ENCODE data around the gene UNG. TPM values are rescaled to one million over a fixed set of nuclear protein-coding genes. Genes with fewer than 3 reads are reported as not detected.
A peak's percentile ranks its signal among the peaks of the same experiment; 100 is the strongest.

The UNG gene
- total RNA-seq, 1 donor from 2014 or later, result 84.1 TPM

- no peak for DNase-seq (ENCODE audit: low spot score, unreplicated experiment)
- Mint-ChIP-seq H3K36me3 (ENCODE audit: insufficient read depth) (peaks cover 1% of the 10 kb centered on the region), H3K4me1 (ENCODE audit: low read depth) (peaks cover 17% of the 10 kb centered on the region), H3K27me3 (no peaks in the 10 kb centered on the region), H3K4me3 (ENCODE audit: low read depth) (no peak overlapping the region), H3K9me3 (ENCODE audit: low read depth) (no peaks in the 10 kb centered on the region), H3K27ac (peak overlapping the region; percentile 12)
- TF ChIP-seq, protein P1, sequence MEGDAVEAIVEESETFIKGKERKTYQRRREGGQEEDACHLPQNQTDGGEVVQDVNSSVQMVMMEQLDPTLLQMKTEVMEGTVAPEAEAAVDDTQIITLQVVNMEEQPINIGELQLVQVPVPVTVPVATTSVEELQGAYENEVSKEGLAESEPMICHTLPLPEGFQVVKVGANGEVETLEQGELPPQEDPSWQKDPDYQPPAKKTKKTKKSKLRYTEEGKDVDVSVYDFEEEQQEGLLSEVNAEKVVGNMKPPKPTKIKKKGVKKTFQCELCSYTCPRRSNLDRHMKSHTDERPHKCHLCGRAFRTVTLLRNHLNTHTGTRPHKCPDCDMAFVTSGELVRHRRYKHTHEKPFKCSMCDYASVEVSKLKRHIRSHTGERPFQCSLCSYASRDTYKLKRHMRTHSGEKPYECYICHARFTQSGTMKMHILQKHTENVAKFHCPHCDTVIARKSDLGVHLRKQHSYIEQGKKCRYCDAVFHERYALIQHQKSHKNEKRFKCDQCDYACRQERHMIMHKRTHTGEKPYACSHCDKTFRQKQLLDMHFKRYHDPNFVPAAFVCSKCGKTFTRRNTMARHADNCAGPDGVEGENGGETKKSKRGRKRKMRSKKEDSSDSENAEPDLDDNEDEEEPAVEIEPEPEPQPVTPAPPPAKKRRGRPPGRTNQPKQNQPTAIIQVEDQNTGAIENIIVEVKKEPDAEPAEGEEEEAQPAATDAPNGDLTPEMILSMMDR (IDR thresholded peaks at IDR 0.05; ENCODE audit: unreplicated experiment), result no peak
Observed at GRCh38 chr12:109120557-109120956, 23.2 kb downstream of the UNG start.

GRCh38 chr12:109121346-109121880 lies 24.0 kb downstream of the UNG start:
- DNase-seq (ENCODE audit: low spot score, unreplicated experiment), result no peak
- no peak overlapping the region for H3K27ac Mint-ChIP-seq
- TF ChIP-seq, protein P1 (IDR thresholded peaks at IDR 0.05; ENCODE audit: unreplicated experiment), result no peak
- no peaks in the 10 kb centered on the region for H3K27me3 Mint-ChIP-seq
- peaks cover 1% of the 10 kb centered on the region for H3K36me3 Mint-ChIP-seq (ENCODE audit: insufficient read depth)
- no peaks in the 10 kb centered on the region for H3K9me3 Mint-ChIP-seq (ENCODE audit: low read depth)
- H3K4me1 Mint-ChIP-seq (ENCODE audit: low read depth), result peaks cover 8% of the 10 kb centered on the region
- no peak overlapping the region for H3K4me3 Mint-ChIP-seq (ENCODE audit: low read depth)

DNA sequence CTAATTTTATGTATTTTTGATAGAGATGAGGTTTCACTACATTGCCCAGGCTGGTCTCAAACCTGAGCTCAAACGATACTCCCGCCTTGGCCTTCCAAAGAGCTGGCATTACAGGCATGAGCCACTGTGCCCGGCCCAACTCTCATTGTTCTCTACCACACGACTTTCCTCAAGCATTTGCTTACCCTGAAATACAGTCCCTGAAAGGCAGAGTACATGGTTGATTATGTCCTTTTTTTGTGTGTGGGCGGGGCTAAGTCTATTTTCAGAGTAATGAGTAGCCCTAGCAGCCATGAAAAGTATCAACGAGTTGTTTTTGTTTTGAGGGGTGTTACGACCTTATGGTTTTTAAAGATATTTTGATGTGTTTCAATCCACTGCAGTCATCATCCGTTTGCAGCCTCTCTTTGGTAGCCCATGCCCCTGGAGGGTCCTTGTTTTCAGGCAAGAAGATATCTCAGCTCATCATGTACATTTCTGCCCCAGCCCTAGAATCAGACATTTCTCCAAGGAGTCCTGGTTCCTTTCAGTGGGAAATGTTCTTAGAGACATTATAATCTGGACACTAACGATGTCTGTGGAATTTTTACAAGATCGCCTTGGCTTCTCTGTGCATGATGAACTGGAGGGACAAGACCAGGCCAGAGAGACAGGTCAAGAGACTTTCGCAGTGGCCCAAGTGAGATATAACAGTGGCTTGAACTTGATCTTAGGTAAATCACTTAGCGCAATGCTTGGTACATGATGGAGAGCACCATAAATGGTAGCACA lies 27.7 kb downstream of the UNG start:
- Mint-ChIP-seq H3K27me3 (no peaks in the 10 kb centered on the region), H3K9me3 (ENCODE audit: low read depth) (no peaks in the 10 kb centered on the region), H3K27ac (no peak overlapping the region), H3K4me1 (ENCODE audit: low read depth) (peaks cover 2% of the 10 kb centered on the region), H3K36me3 (ENCODE audit: insufficient read depth) (no peaks in the 10 kb centered on the region), H3K4me3 (ENCODE audit: low read depth) (no peak overlapping the region)
- DNase-seq (ENCODE audit: low spot score, unreplicated experiment), result no peak
- TF ChIP-seq, protein P1 (IDR thresholded peaks at IDR 0.05; ENCODE audit: unreplicated experiment), result no peak

DNA sequence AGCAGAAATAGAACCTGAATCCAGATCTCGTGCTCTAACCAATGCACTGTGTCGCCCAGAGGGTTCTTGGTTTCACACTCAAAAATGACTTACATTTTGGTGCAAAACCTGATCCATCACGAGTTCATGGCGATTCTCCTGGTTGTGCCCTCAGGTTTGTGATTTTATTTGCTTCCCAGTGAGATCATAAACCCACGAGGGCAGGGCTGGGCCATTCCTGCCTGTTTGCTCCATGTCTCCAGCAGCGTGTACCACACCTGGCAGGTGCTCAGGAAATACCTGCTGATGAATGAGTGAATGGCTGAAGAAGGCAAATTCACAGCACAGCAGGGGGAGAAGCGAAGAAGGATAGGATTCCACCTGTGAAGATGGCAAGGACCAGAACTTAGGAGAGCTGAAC lies 28.4 kb downstream of the UNG start:
- no peaks in the 10 kb centered on the region for H3K9me3 Mint-ChIP-seq (ENCODE audit: low read depth)
- H3K4me1 Mint-ChIP-seq (ENCODE audit: low read depth), result peaks cover under 1% of the 10 kb centered on the region
- no peak for DNase-seq (ENCODE audit: low spot score, unreplicated experiment)
- TF ChIP-seq, protein P1 (IDR thresholded peaks at IDR 0.05; ENCODE audit: unreplicated experiment), result no peak
- no peak overlapping the region for H3K27ac Mint-ChIP-seq
- no peaks in the 10 kb centered on the region for H3K27me3 Mint-ChIP-seq
- H3K4me3 Mint-ChIP-seq (ENCODE audit: low read depth), result no peak overlapping the region
- H3K36me3 Mint-ChIP-seq (ENCODE audit: insufficient read depth), result no peaks in the 10 kb centered on the region

DNA sequence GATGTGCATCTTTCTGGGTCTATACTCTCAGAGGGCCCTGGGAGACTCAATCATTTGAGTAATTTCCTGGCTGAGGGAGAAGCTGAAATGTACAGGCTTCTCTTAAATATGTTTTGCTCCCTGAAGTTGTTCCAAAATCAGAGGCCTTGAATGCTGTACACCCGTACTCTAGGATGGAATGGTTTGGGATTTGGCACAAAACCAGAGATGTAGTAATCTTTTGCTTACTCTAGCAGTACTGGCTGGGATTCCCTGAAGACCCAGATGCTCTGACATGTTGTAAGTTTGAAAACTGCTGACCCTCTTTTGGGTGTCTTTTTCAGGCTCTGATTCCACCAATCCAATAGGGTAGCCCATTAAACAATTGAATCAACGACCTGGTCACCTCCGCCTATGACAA lies 29.4 kb downstream of the UNG start:
- Mint-ChIP-seq H3K36me3 (ENCODE audit: insufficient read depth) (no peaks in the 10 kb centered on the region), H3K27me3 (no peaks in the 10 kb centered on the region), H3K27ac (no peak overlapping the region), H3K9me3 (ENCODE audit: low read depth) (no peaks in the 10 kb centered on the region), H3K4me3 (ENCODE audit: low read depth) (no peak overlapping the region), H3K4me1 (ENCODE audit: low read depth) (peaks cover 2% of the 10 kb centered on the region)
- DNase-seq (ENCODE audit: low spot score, unreplicated experiment), result no peak
- TF ChIP-seq, protein P1 (IDR thresholded peaks at IDR 0.05; ENCODE audit: unreplicated experiment), result no peak
